Heart right ventricle (tissue), 16 donors: ENCODE measurements around the gene TNNT1. TPM values are rescaled to one million over a fixed set of nuclear protein-coding genes. Genes with fewer than 3 reads are reported as not detected.
A peak's percentile ranks its signal among the peaks of the same experiment; 100 is the strongest.

Experiments
- ATAC-seq, 8 donors: fragments of 200-7000 bp; cut with Tn5 transposase; one replicate each; pipeline ENCODE4 v1.9.1; 2020; ENCODE audit warnings: mild to moderate bottlenecking in 8 of 8, moderate library complexity in 8 of 8, moderate number of reproducible peaks in 1 of 8
- DNase-seq, 2 donors: peaks; one replicate each; pipeline ENCODE4 v3.0.0-alpha.2; 2020
- H3K27ac ChIP-seq, 10 donors: fragments of 200-600 bp; sonication (generic) in 2 of 10; one replicate each; pipeline versions ENCODE4 v1.5.0 to v1.8.0; 2020 to 2022; ENCODE audit warnings: mild to moderate bottlenecking in 3 of 10
- H3K27me3 ChIP-seq, 7 donors: fragments of 200-600 bp; one replicate each; pipeline ENCODE4 v1.8.0; 2021 to 2022; ENCODE audit warnings: mild to moderate bottlenecking in 2 of 7
- H3K36me3 ChIP-seq, 9 donors: fragments of 200-600 bp; sonication (generic) in 1 of 9; one replicate each; pipeline versions ENCODE4 v1.5.0 to v1.8.0; 2020 to 2022; ENCODE audit warnings: mild to moderate bottlenecking in 2 of 9
- H3K4me1 ChIP-seq, 9 donors: fragments of 200-600 bp; sonication (generic) in 1 of 9; one replicate each; pipeline versions ENCODE4 v1.5.0 to v1.8.0; 2020 to 2022; ENCODE audit warnings: mild to moderate bottlenecking in 4 of 9
- H3K4me3 ChIP-seq, 10 donors: fragments of 200-600 bp; sonication (generic) in 2 of 10; one replicate each; pipeline versions ENCODE4 v1.5.0 to v1.8.0; 2020 to 2022; ENCODE audit warnings: mild to moderate bottlenecking in 7 of 10, moderate library complexity in 2 of 10
- H3K9me3 ChIP-seq, 11 donors: fragments of 200-600 bp in 10 of 11; sonication (generic) in 2 of 11; one replicate each; pipeline versions ENCODE4 v1.5.0 to v1.8.0; 2013 to 2022; ENCODE audit warnings: mild to moderate bottlenecking in 2 of 11, control low read depth in 1 of 11, moderate library complexity in 1 of 11
- WGBS, 2 donors: extraction: QIAGEN DNeasy Blood & Tissue Kit; methylation state at CpG; one replicate each; pipeline ENCODE4 v1.1.7; 2013; ENCODE audit warnings: inconsistent platforms in 1 of 2; 5-methylcytosine and 5-hydroxymethylcytosine counted together
- intact Hi-C, 10 donors: fragments of 100-400 bp; cut with DNase I; formaldehyde crosslinking; loops; one replicate each; pipeline versions ENCODE4 v1.11.1 to v1.14.2; 2022
- microRNA-seq, 2 donors: library from miRNA; unstranded; fragments of <30 nt; microRNA quantifications; one replicate each; pipeline ENCODE4 v1.2.0, GENCODE V29; 2021
- polyA plus RNA-seq, 2 donors: library from polyadenylated mRNA; stranded (reverse); fragments of 200-250 nt; gene quantifications; one replicate each; pipeline ENCODE4 v1.2.3, GENCODE V29; 2013
- total RNA-seq, 10 donors: library from RNA; stranded (reverse); fragmentation: NEBNext Ultra II Directional in 3 of 10; extraction: Animal tissue kit (Norgen Biotek cat#: 25700) in 3 of 10; gene quantifications; one replicate each; pipeline versions ENCODE4 v1.2.1 to v1.2.4, GENCODE V29; 2021 to 2023
- TF ChIP-seq, protein P1 (sequence below), 9 donors: fragments of 200-600 bp; sonication (generic) in 2 of 9; IDR thresholded peaks; one replicate each; pipeline versions ENCODE4 v1.5.0 to v1.8.0; 2021 to 2022; ENCODE audit warnings: antibody characterized with exemption in 9 of 9, mild to moderate bottlenecking in 5 of 9, moderate library complexity in 1 of 9
- donor health status: Arrhythmogenic right ventricular cardiomyopathy.
- donor health status: ischemic (EF 13 %, LVEDD 7.1; RV severe dilation, severe dysfunction).
- donor health status: healthy with polysubstance abuse.
- donor health status: DM: no; HTN: yes; CAD: no.
- donor health status: DM: no; HTN: no; CAD: no.
- donor health status: ischemic (EF 25% LVEDD 6.9; RV normal size, moderate dysfunction).
- donor health status: ischemic (EF 25% LVEDD 5.7; RV mildly dilated, moderate dysfunction).
- donor health status: healthy.
- donor health status: DM: yes; HTN: yes; CAD: no.
- donor health status: Ischemic cardiomyopathy.
- donor health status: ischemic (EF 35%, LVEDD 5.7; RV mildly dilated, moderate dysfunction).
- donor health status: nonischemic (EF 11% LVEDD 7.7; RV severe dilation, severe dysfunction).
- donor health status: DM: yes; HTN: yes; CAD: no.
- donor health status: PGD.
- donor health status: ischemic (EF 29% LVEDD 5.4; RV normal size, mild dysfunction).
- donor health status: nonischemic (EF 23%, LVEDD 6.1; RV moderate dilation, normal function).

The TNNT1 gene
- total and polyA plus RNA-seq, 12 donors = 19.7 to 721 (median 97.1) TPM

DNA sequence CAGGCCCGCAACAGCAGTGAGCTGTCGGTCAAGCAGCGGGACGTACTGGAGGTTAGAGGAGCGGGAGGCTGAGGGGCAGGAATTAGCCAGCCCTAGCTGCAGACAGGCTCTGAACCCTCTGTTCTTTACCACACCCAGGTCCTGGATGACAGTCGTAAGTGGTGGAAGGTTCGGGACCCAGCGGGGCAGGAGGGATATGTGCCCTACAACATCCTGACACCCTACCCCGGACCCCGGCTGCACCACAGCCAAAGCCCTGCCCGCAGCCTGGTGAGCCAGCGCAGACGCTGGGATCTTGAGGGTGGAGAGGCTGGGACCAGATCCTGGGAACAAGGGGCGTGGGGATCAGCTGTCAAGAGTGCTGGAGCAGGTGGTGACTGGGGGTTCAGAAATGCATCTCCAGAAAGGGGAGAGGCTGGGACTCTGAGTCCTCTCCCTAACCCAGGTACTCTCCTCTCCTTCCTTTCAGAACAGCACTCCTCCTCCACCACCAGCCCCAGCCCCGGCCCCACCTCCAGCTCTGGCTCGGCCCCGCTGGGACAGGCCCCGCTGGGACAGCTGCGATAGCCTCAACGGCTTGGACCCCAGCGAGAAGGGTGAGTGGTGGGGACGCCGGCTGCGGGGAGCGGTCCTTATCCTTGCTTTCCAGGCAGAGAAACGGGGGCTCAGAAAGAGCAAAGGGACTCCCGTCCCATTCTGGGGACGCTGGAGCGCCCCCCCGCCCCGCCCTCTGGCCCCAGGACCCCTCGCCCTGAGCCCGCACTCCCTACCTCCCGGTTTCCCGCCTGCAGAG, 62.9 kb downstream of the TNNT1 start:
- intact Hi-C loops = loop anchor here in 1 of 10 donors (2.0 kb wide), 1 partner anchor 31 kb away; the partner anchor contains the start of gene PPP1R12C
- 23 to 29% methylated on average over 35 of the region's 35 CpGs for WGBS, 2 donors
- DNase-seq (no peak), ATAC-seq (no peak)
- Histone ChIP-seq H3K36me3 (peaks cover 0 to 16% (median 8%) of the 10 kb centered on the region in 9 donors), H3K4me1 (peaks cover 13 to 54% (median 35%) of the 10 kb centered on the region in 9 donors), H3K9me3 (no peaks in the 10 kb centered on the region), H3K27ac (peak overlapping the region in 3 of 10 donors; percentile 23 to 64 (median 43)), H3K27me3 (peaks cover 17 to 74% (median 52%) of the 10 kb centered on the region in 7 donors), H3K4me3 (peak overlapping the region; percentile 5 to 68 (median 56))
- TF ChIP-seq, protein P1, sequence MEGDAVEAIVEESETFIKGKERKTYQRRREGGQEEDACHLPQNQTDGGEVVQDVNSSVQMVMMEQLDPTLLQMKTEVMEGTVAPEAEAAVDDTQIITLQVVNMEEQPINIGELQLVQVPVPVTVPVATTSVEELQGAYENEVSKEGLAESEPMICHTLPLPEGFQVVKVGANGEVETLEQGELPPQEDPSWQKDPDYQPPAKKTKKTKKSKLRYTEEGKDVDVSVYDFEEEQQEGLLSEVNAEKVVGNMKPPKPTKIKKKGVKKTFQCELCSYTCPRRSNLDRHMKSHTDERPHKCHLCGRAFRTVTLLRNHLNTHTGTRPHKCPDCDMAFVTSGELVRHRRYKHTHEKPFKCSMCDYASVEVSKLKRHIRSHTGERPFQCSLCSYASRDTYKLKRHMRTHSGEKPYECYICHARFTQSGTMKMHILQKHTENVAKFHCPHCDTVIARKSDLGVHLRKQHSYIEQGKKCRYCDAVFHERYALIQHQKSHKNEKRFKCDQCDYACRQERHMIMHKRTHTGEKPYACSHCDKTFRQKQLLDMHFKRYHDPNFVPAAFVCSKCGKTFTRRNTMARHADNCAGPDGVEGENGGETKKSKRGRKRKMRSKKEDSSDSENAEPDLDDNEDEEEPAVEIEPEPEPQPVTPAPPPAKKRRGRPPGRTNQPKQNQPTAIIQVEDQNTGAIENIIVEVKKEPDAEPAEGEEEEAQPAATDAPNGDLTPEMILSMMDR (IDR thresholded peaks at IDR 0.05) = no peak

DNA sequence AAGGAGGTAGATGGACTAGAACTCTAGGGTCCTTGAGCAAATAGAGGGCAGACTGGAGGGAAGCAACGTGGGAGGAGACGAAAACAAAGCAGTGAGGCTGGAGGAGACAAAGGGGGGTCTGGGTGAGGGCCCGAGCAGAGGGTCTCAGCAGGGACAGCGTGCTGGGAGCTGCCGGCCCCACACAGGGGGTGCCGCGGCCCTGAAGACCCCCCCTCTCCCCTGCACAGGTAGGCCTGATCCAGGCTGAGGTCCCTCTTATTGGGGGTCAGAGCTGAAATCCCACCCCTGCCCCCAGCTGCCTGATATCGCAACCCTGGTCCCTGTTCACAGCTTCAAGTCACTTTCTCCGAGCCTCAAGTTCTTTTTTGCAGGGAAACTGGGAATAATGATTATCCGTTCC, 64.6 kb downstream of the TNNT1 start:
- Histone ChIP-seq H3K27ac (no peak overlapping the region), H3K9me3 (no peaks in the 10 kb centered on the region), H3K27me3 (peaks cover 31 to 91% (median 69%) of the 10 kb centered on the region in 7 donors), H3K4me3 (no peak overlapping the region), H3K4me1 (peaks cover 14 to 66% (median 46%) of the 10 kb centered on the region in 9 donors), H3K36me3 (no peaks in the 10 kb centered on the region)
- 81 to 86% methylated on average over 10 of the region's 10 CpGs for WGBS, 2 donors
- TF ChIP-seq, protein P1 (IDR thresholded peaks at IDR 0.05) = no peak
- no peak for DNase-seq
- ATAC-seq = no peak
- intact Hi-C loops = no loop called here

DNA sequence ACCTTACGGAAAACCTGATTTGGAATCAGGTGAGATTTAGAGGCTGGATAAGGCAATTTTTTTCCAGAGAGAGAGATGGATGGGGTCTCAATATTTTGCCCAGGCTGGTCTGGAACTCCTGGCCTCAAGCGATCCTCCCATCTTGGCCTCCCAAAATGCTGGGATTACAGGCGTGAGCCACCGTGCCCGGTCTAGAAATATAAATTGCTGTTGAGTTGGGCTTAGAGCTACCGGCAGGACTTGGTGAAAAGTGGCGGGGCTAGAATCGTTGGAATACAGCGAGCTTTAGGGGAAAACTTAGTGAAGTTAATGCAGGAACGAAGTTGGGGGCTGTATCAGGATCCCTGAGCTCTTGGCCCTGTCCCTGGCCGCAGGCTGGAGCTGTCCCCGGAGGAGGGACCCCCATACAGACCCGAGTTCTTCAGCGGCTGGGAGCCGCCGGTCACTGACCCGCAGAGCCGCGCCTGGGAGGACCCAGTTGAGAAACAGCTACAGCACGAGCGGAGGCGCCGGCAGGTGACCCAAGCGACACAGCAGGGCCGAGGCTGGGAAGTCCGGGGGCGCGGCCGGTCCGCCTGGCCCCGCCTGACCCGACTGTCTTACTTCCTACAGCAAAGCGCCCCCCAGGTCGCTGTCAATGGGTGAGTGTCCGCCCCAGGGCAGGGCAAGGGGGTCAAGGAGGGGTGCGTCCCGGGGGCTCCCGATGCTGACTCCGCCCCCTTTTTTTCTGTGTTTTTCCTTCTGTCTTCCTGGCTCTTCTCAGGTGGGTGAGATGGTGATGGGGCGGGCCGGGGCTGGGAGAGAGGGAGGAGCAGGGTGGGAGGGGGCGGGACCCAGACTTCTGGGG, 65.8 kb downstream of the TNNT1 start:
- intact Hi-C loops = no loop called here
- DNase-seq = no peak
- no peaks in the 10 kb centered on the region for H3K9me3 ChIP-seq
- H3K27ac ChIP-seq = no peak overlapping the region
- WGBS, 2 donors = 35 to 38% methylated on average over 42 of the region's 42 CpGs
- H3K27me3 ChIP-seq = peaks cover 31 to 95% (median 76%) of the 10 kb centered on the region in 7 donors
- H3K4me1 ChIP-seq = peaks cover 11 to 54% (median 41%) of the 10 kb centered on the region in 9 donors
- no peak overlapping the region for H3K4me3 ChIP-seq
- TF ChIP-seq, protein P1 (IDR thresholded peaks at IDR 0.05) = no peak
- ATAC-seq = no peak
- no peaks in the 10 kb centered on the region for H3K36me3 ChIP-seq

Small RNA genes within 50 kb of the gene (microRNA-seq; reads per million reads assigned to microRNA genes)
- gene MIR7975 = 0 reads per million in 2 donors

Other genes starting within 250 kb of the TNNT1 start
- gene NCR1, start 243.1 kb downstream of the TNNT1 start, total RNA-seq = under 1 TPM in 3 of 10 donors, not detected in 7; 0.38 to 0.81 (median 0.60) TPM
- not detected for gene NCR1, start 243.1 kb downstream of the TNNT1 start, polyA plus RNA-seq
- not detected for gene NLRP7, start 201.7 kb downstream of the TNNT1 start, total RNA-seq
- gene NLRP7, start 201.7 kb downstream of the TNNT1 start, polyA plus RNA-seq = not detected
- 1 to 10 TPM in 1 of 10 donors, under 1 TPM in 3, not detected in 6; 0.33 to 2.8 (median 0.53) TPM for gene NLRP2, start 182.8 kb downstream of the TNNT1 start, total RNA-seq
- gene NLRP2, start 182.8 kb downstream of the TNNT1 start, polyA plus RNA-seq = under 1 TPM in 1 of 2 donors, not detected in 1; 0.04 TPM
- under 1 TPM; 0.37 to 0.73 (median 0.46) TPM for gene GP6, start 110.9 kb downstream of the TNNT1 start, total RNA-seq
- gene GP6, start 110.9 kb downstream of the TNNT1 start, polyA plus RNA-seq = 1 to 10 TPM in 1 of 2 donors, under 1 TPM in 1; 0.58 to 1.5 TPM
- 10 to 100 TPM; 32.4 to 72.0 (median 54.5) TPM for gene RDH13, start 86.1 kb downstream of the TNNT1 start, total RNA-seq
- 10 to 100 TPM; 21.4 to 36.1 TPM for gene RDH13, start 86.1 kb downstream of the TNNT1 start, polyA plus RNA-seq
- gene EPS8L1, start 73.3 kb downstream of the TNNT1 start, total RNA-seq = 1 to 10 TPM in 5 of 10 donors, under 1 TPM in 4, not detected in 1; 0.53 to 2.7 (median 1.1) TPM
- 1 to 10 TPM; 3.7 to 7.9 TPM for gene EPS8L1, start 73.3 kb downstream of the TNNT1 start, polyA plus RNA-seq
- 100 to 1,000 TPM; 134 to 242 (median 193) TPM for gene PPP1R12C, start 31.6 kb downstream of the TNNT1 start, total RNA-seq
- 100 to 1,000 TPM; 223 to 283 TPM for gene PPP1R12C, start 31.6 kb downstream of the TNNT1 start, polyA plus RNA-seq
- gene TNNI3, start 8.5 kb upstream of the TNNT1 start, total RNA-seq = over 10,000 TPM in 4 of 10 donors, 1,000 to 10,000 TPM in 6; 3,000 to 12,900 (median 9,464) TPM
- gene TNNI3, start 8.5 kb upstream of the TNNT1 start, polyA plus RNA-seq = over 10,000 TPM in 1 of 2 donors, 1,000 to 10,000 TPM in 1; 4,629 to 45,177 TPM
- gene DNAAF3, start 17.4 kb upstream of the TNNT1 start, total RNA-seq = 1 to 10 TPM in 8 of 10 donors, under 1 TPM in 2; 0.37 to 3.9 (median 2.4) TPM
- gene DNAAF3, start 17.4 kb upstream of the TNNT1 start, polyA plus RNA-seq = 1 to 10 TPM; 1.2 to 5.9 TPM
- 1 to 10 TPM in 1 of 10 donors, not detected in 9; 1.1 TPM for gene SYT5, start 31.1 kb upstream of the TNNT1 start, total RNA-seq
- gene SYT5, start 31.1 kb upstream of the TNNT1 start, polyA plus RNA-seq = under 1 TPM in 1 of 2 donors, not detected in 1; under 0.01 TPM
- 1 to 10 TPM in 7 of 10 donors, under 1 TPM in 3; 0.25 to 7.5 (median 2.4) TPM for gene PTPRH, start 60.3 kb upstream of the TNNT1 start, total RNA-seq
- 1 to 10 TPM; 1.3 to 6.1 TPM for gene PTPRH, start 60.3 kb upstream of the TNNT1 start, polyA plus RNA-seq
- 1 to 10 TPM in 9 of 10 donors, under 1 TPM in 1; 0.77 to 2.5 (median 1.9) TPM for gene TMEM86B, start 79.6 kb upstream of the TNNT1 start, total RNA-seq
- 1 to 10 TPM; 2.7 to 5.9 TPM for gene TMEM86B, start 79.6 kb upstream of the TNNT1 start, polyA plus RNA-seq
- 10 to 100 TPM; 31.1 to 51.3 (median 39.0) TPM for gene PPP6R1, start 109.8 kb upstream of the TNNT1 start, total RNA-seq
- 10 to 100 TPM; 36.8 to 38.0 TPM for gene PPP6R1, start 109.8 kb upstream of the TNNT1 start, polyA plus RNA-seq
- 10 to 100 TPM; 26.7 to 41.6 (median 31.6) TPM for gene HSPBP1, start 130.9 kb upstream of the TNNT1 start, total RNA-seq
- gene HSPBP1, start 130.9 kb upstream of the TNNT1 start, polyA plus RNA-seq = 10 to 100 TPM; 54.2 to 83.7 TPM
- 10 to 100 TPM in 2 of 10 donors, 1 to 10 TPM in 8; 2.3 to 12.6 (median 4.1) TPM for gene BRSK1, start 134.8 kb upstream of the TNNT1 start, total RNA-seq
- 1 to 10 TPM; 1.8 to 2.0 TPM for gene BRSK1, start 134.8 kb upstream of the TNNT1 start, polyA plus RNA-seq
- gene TMEM150B, start 176.1 kb upstream of the TNNT1 start, total RNA-seq = 1 to 10 TPM in 3 of 10 donors, under 1 TPM in 4, not detected in 3; 0.41 to 6.5 (median 0.75) TPM
- under 1 TPM in 1 of 2 donors, not detected in 1; 0.38 TPM for gene TMEM150B, start 176.1 kb upstream of the TNNT1 start, polyA plus RNA-seq
- 1 to 10 TPM; 4.0 to 9.2 (median 6.9) TPM for gene KMT5C, start 190.7 kb upstream of the TNNT1 start, total RNA-seq
- gene KMT5C, start 190.7 kb upstream of the TNNT1 start, polyA plus RNA-seq = 10 to 100 TPM in 1 of 2 donors, 1 to 10 TPM in 1; 4.7 to 12.4 TPM
- not detected for gene COX6B2, start 205.5 kb upstream of the TNNT1 start, total RNA-seq
- not detected for gene COX6B2, start 205.5 kb upstream of the TNNT1 start, polyA plus RNA-seq
- gene GARIN5B, start 214.1 kb upstream of the TNNT1 start, total RNA-seq = not detected
- gene GARIN5B, start 214.1 kb upstream of the TNNT1 start, polyA plus RNA-seq = not detected
- not detected for gene IL11, start 221.3 kb upstream of the TNNT1 start, total RNA-seq
- under 1 TPM; 0.30 to 0.37 TPM for gene IL11, start 221.3 kb upstream of the TNNT1 start, polyA plus RNA-seq
- gene TMEM190, start 227.6 kb upstream of the TNNT1 start, total RNA-seq = not detected
- not detected for gene TMEM190, start 227.6 kb upstream of the TNNT1 start, polyA plus RNA-seq
- gene TMEM238, start 235.1 kb upstream of the TNNT1 start, total RNA-seq = 1 to 10 TPM in 2 of 10 donors, under 1 TPM in 6, not detected in 2; 0.25 to 1.3 (median 0.49) TPM
- gene TMEM238, start 235.1 kb upstream of the TNNT1 start, polyA plus RNA-seq = under 1 TPM in 1 of 2 donors, not detected in 1; 0.06 TPM
- gene RPL28, start 236.7 kb upstream of the TNNT1 start, total RNA-seq = 1,000 to 10,000 TPM in 1 of 10 donors, 100 to 1,000 TPM in 9; 473 to 1,031 (median 577) TPM
- gene RPL28, start 236.7 kb upstream of the TNNT1 start, polyA plus RNA-seq = 1,000 to 10,000 TPM in 1 of 2 donors, 100 to 1,000 TPM in 1; 776 to 1,617 TPM